PC-9 (cell line): ENCODE data around the gene TTC7B. TPM values are rescaled to one million over a fixed set of nuclear protein-coding genes. Genes with fewer than 3 reads are reported as not detected.

Experiments used
- BruUV-seq: library from RNA; stranded (reverse); fragments of 400-500 nt; replicated peaks from 2 replicates; lab custom pipeline; 2021; lab: Mats Ljungman, UMichigan
- CTCF ChIA-PET: fragments of 300-600 bp; sonication (Branson Sonifier 250); formaldehyde crosslinking; loops from one replicate; lab custom pipeline; 2022; ENCODE audit warnings: antibody characterized with exemption; lab: Charles Lee
- POLR2A ChIA-PET: fragments of 300-600 bp; sonication (Branson Sonifier 250); formaldehyde crosslinking; loops from one replicate; lab custom pipeline; 2022; ENCODE audit warnings: antibody characterized with exemption; ENCODE audit not compliant: unreplicated experiment; lab: Charles Lee
- DNase-seq, 2 experiments: peaks; one replicate each; pipeline versions ENCODE4 v3.0.0 to v3.0.0-alpha.2; 2015 to 2022; ENCODE audit warnings: mixed read lengths in 1 of 2
- H2AFZ ChIP-seq: fragments of 200-600 bp; sonication (generic); 2 replicates; pipeline ENCODE4 v1.8.1; 2017; ENCODE audit warnings: antibody characterized with exemption
- H3F3A ChIP-seq: fragments of 200-600 bp; sonication (generic); 2 replicates; pipeline ENCODE4 v1.8.1; 2017; ENCODE audit warnings: antibody characterized with exemption, mild to moderate bottlenecking, low read depth; ENCODE audit not compliant: insufficient read depth
- H3K27ac ChIP-seq: fragments of 200-600 bp; sonication (generic); 2 replicates; pipeline ENCODE4 v1.6.1; 2016; ENCODE audit warnings: mixed run types
- H3K27me3 ChIP-seq: fragments of 200-600 bp; sonication (generic); 2 replicates; pipeline ENCODE4 v1.6.1; 2016; ENCODE audit warnings: low read depth, mixed run types; ENCODE audit not compliant: insufficient read depth
- H3K36me3 ChIP-seq: fragments of 200-600 bp; sonication (generic); 2 replicates; pipeline ENCODE4 v1.6.1; 2016; ENCODE audit warnings: low read depth, mixed run types
- H3K4me1 ChIP-seq: fragments of 200-600 bp; sonication (generic); replicated peaks from 2 replicates; pipeline ENCODE4 v1.6.1; 2016; ENCODE audit warnings: mixed run types; ENCODE audit not compliant: insufficient read depth
- H3K4me2 ChIP-seq: fragments of 200-600 bp; sonication (generic); 2 replicates; pipeline ENCODE4 v1.6.1; 2017; ENCODE audit warnings: mixed run types
- H3K4me3 ChIP-seq: fragments of 200-600 bp; sonication (generic); 2 replicates; pipeline ENCODE4 v1.6.1; 2016; ENCODE audit warnings: mixed run types
- H3K79me2 ChIP-seq: fragments of 200-600 bp; sonication (generic); 2 replicates; pipeline ENCODE4 v1.6.1; 2017; ENCODE audit warnings: low read depth, mixed run types
- H3K9me2 ChIP-seq: fragments of 200-600 bp; sonication (generic); 2 replicates; pipeline ENCODE4 v1.8.1; 2017; ENCODE audit warnings: mild to moderate bottlenecking; ENCODE audit not compliant: insufficient read depth
- H3K9me3 ChIP-seq: fragments of 200-600 bp; sonication (generic); 2 replicates; pipeline ENCODE4 v1.8.1; 2016; ENCODE audit warnings: low read depth; ENCODE audit not compliant: insufficient read depth
- H4K20me1 ChIP-seq: fragments of 200-600 bp; sonication (generic); 2 replicates; pipeline ENCODE4 v1.8.1; 2017; ENCODE audit not compliant: insufficient read depth
- EZH2 ChIP-seq: fragments of 200-600 bp; sonication (generic); IDR thresholded peaks from 2 replicates; pipeline ENCODE4 v1.8.0; 2017; ENCODE audit warnings: antibody characterized with exemption, low read depth
- intact Hi-C: fragments of 100-400 bp; cut with micrococcal nuclease; formaldehyde crosslinking; loops from one replicate; pipeline ENCODE4 v1.10.0; 2022; ENCODE audit not compliant: unreplicated experiment
- total RNA-seq: library from RNA; stranded (reverse); gene quantifications from 2 replicates; pipeline ENCODE4 v1.2.3, GENCODE V29; 2021
- TF ChIP-seq, protein P1 (sequence below): fragments of 200-600 bp; sonication (generic); conservative IDR thresholded peaks from 2 replicates; pipeline ENCODE4 v1.6.1; 2017; ENCODE audit warnings: mixed run types, antibody characterized with exemption, mild to moderate bottlenecking, moderate library complexity

TTC7B gene
- total RNA-seq, 1 experiment from 2014 or later, result 6.8 TPM

DNA sequence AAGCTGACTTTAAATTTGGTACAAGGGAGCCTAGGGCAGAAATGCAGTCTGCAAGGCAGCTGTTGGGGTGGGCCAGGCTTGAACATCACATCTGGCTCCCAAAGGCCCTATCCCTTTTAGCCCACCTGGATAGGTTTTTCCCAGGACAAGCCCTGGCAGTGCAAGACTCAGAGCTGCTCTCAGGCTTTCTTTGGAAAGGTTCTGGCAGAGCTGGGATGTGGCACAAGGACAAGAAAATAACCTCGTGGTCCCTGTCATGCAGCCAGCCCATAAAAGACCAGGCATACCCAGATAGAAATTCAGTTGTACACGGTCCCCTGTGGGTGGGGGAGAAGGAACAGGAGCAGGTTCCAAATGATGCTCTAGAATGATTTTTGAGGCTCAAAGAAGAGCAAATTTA, 206.9 kb downstream of the TTC7B start:
- no peak for DNase-seq
- Histone ChIP-seq H3K27me3 (no peaks in the 10 kb centered on the region), H3K27ac (no peak overlapping the region), H3K9me2 (no peaks in the 10 kb centered on the region), H3K4me3 (no peak overlapping the region), H4K20me1 (no peaks in the 10 kb centered on the region), H2AFZ (no peak overlapping the region), H3F3A (no peaks in the 10 kb centered on the region), H3K79me2 (no peaks in the 10 kb centered on the region), H3K36me3 (no peaks in the 10 kb centered on the region), H3K4me1 (no peaks in the 10 kb centered on the region), H3K4me2 (no peak overlapping the region), H3K9me3 (no peaks in the 10 kb centered on the region)
- TF ChIP-seq, protein P1, sequence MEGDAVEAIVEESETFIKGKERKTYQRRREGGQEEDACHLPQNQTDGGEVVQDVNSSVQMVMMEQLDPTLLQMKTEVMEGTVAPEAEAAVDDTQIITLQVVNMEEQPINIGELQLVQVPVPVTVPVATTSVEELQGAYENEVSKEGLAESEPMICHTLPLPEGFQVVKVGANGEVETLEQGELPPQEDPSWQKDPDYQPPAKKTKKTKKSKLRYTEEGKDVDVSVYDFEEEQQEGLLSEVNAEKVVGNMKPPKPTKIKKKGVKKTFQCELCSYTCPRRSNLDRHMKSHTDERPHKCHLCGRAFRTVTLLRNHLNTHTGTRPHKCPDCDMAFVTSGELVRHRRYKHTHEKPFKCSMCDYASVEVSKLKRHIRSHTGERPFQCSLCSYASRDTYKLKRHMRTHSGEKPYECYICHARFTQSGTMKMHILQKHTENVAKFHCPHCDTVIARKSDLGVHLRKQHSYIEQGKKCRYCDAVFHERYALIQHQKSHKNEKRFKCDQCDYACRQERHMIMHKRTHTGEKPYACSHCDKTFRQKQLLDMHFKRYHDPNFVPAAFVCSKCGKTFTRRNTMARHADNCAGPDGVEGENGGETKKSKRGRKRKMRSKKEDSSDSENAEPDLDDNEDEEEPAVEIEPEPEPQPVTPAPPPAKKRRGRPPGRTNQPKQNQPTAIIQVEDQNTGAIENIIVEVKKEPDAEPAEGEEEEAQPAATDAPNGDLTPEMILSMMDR, result no peak
- no peak for TF ChIP-seq EZH2
- POLR2A ChIA-PET, result no interaction called here
- CTCF ChIA-PET, result no interaction called here
- intact Hi-C loops, result loop anchor here (10.0 kb wide), 1 partner anchor 85 kb away; no protein-coding TSS in a partner anchor
- no TSS peak for BruUV-seq

DNA sequence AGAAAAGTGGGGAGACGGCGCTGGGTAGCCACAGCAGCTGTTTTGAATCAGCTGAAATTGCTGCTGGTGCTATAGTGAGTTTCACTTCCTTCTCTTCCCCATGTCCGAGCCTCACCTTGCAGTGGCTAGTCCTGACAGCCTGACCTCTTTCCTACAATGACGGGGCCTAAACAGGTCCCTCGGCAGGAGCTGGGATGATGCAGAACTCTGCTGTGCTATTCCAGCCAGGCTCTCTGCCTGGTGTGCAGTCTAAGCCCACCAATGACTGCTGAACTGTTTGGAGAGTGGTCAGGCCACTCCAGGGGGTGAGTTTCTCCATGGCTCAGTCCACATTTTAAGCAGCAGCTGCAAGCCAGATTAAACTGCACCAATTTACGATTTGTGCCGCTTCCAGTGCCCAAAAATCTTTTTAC, 207.3 kb downstream of the TTC7B start:
- no peak for DNase-seq
- Histone ChIP-seq H4K20me1 (no peaks in the 10 kb centered on the region), H3K4me1 (no peaks in the 10 kb centered on the region), H3K27ac (no peak overlapping the region), H2AFZ (no peak overlapping the region), H3K27me3 (no peaks in the 10 kb centered on the region), H3K4me3 (no peak overlapping the region), H3F3A (no peaks in the 10 kb centered on the region), H3K4me2 (no peak overlapping the region), H3K9me3 (no peaks in the 10 kb centered on the region), H3K9me2 (no peaks in the 10 kb centered on the region), H3K79me2 (no peaks in the 10 kb centered on the region), H3K36me3 (no peaks in the 10 kb centered on the region)
- intact Hi-C loops, result loop anchor here (10.0 kb wide), 1 partner anchor 86 kb away; no protein-coding TSS in a partner anchor
- no peak for TF ChIP-seq EZH2
- TF ChIP-seq, protein P1, result no peak
- ChIA-PET CTCF (no interaction called here), POLR2A (no interaction called here)
- BruUV-seq, result no TSS peak

DNA sequence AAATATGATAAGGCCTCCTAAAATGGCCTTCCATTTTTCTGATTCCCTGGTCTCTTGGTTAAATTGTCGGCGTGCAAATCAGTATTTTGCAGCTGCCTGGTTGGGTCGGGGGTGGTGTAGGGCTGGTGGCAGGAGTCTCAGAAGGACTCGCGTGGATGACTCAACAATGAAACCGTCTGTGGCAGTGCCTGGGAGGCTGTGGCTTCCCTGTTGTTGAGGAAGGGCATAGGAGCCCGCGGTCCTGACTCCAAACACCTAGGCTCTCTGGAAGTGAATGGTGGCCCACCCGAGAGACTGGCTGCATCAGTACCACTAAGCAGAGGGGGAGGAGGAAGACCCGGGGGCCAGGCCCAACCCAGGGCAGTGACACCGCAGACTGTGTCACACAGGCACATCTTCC, 207.9 kb downstream of the TTC7B start:
- H3K9me3 ChIP-seq, result no peaks in the 10 kb centered on the region
- H3K79me2 ChIP-seq, result no peaks in the 10 kb centered on the region
- no peaks in the 10 kb centered on the region for H3K36me3 ChIP-seq
- TF ChIP-seq EZH2, result no peak
- TF ChIP-seq, protein P1, result no peak
- CTCF ChIA-PET, result no interaction called here
- H3K4me2 ChIP-seq, result no peak overlapping the region
- no peaks in the 10 kb centered on the region for H3K9me2 ChIP-seq
- intact Hi-C loops, result loop anchor here (10.0 kb wide), 1 partner anchor 87 kb away; no protein-coding TSS in a partner anchor
- DNase-seq, result no peak
- H3K27me3 ChIP-seq, result no peaks in the 10 kb centered on the region
- H4K20me1 ChIP-seq, result no peaks in the 10 kb centered on the region
- POLR2A ChIA-PET, result no interaction called here
- H3K4me1 ChIP-seq, result no peaks in the 10 kb centered on the region
- no peak overlapping the region for H3K4me3 ChIP-seq
- no peaks in the 10 kb centered on the region for H3F3A ChIP-seq
- no peak overlapping the region for H2AFZ ChIP-seq
- H3K27ac ChIP-seq, result no peak overlapping the region
- BruUV-seq, result no TSS peak
